ENCODE data around the gene NXPH1. TPM values are rescaled to one million over a fixed set of nuclear protein-coding genes. Genes with fewer than 3 reads are reported as not detected.

NXPH1 gene
- total RNA-seq, 4 donors from 2014 or later, result not detected

DNA sequence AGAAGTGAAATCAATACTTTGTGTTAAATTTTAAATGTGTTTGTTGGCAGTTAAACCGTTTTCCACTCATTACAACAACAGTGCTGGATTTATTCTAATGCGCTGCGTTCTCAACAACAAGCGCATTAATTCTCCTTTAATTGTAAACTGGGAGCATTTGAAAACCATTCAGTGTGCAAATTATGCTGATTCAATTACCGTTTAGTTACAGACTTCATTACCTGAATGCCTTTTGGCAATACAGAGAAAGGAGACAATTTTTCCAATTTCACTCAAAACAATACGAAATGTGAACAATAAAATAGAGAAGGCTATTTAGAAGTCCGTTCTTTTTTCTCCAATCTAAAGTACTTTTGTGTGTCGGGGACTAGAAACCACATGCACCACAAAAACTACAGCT is 4.2 kb downstream of the NXPH1 start:
- intact Hi-C loops (cut with DNase I; ENCODE audit: low total_unique reads), result no loop called here
- WGBS, 2 donors, result 6 to 11% methylated on average over 8 of the region's 8 CpGs
- H3K4me3 ChIP-seq (ENCODE audit: low read depth, poor library complexity, severe bottlenecking), result no peak overlapping the region
- TF ChIP-seq, protein P1, sequence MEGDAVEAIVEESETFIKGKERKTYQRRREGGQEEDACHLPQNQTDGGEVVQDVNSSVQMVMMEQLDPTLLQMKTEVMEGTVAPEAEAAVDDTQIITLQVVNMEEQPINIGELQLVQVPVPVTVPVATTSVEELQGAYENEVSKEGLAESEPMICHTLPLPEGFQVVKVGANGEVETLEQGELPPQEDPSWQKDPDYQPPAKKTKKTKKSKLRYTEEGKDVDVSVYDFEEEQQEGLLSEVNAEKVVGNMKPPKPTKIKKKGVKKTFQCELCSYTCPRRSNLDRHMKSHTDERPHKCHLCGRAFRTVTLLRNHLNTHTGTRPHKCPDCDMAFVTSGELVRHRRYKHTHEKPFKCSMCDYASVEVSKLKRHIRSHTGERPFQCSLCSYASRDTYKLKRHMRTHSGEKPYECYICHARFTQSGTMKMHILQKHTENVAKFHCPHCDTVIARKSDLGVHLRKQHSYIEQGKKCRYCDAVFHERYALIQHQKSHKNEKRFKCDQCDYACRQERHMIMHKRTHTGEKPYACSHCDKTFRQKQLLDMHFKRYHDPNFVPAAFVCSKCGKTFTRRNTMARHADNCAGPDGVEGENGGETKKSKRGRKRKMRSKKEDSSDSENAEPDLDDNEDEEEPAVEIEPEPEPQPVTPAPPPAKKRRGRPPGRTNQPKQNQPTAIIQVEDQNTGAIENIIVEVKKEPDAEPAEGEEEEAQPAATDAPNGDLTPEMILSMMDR (IDR thresholded peaks at IDR 0.05), result no peak
- no peak for TF ChIP-seq POLR2A (IDR thresholded peaks at IDR 0.05)
- no peak for DNase-seq (ENCODE audit: low spot score in 2 of 2)

DNA sequence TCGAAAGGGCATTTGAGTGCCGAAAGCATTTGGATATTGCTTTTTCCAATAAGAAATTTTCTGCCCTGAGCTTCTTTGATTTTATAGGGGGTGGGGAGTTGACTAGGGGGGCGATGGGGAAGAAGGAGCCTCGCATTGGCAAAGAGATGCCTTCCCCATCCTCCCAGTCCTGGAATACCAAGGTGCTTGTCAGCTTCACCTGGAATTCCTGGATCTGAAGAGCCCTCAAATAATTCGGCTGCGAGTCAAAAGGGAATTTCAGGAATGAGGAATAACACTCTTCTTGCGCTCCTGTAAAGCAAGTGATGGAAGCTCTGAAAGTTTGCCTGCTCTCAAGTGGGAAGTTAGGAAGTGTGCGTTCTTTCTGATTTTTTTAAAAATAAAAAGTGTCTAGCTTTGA is 7.3 kb downstream of the NXPH1 start:
- DNase-seq (ENCODE audit: low spot score in 2 of 2), result no peak
- intact Hi-C loops (cut with DNase I; ENCODE audit: low total_unique reads), result no loop called here
- H3K4me3 ChIP-seq (ENCODE audit: low read depth, poor library complexity, severe bottlenecking), result no peak overlapping the region
- WGBS, 2 donors, result 11 to 18% methylated on average over 8 of the region's 8 CpGs
- TF ChIP-seq POLR2A (IDR thresholded peaks at IDR 0.05), result no peak
- TF ChIP-seq, protein P1 (IDR thresholded peaks at IDR 0.05), result no peak

DNA sequence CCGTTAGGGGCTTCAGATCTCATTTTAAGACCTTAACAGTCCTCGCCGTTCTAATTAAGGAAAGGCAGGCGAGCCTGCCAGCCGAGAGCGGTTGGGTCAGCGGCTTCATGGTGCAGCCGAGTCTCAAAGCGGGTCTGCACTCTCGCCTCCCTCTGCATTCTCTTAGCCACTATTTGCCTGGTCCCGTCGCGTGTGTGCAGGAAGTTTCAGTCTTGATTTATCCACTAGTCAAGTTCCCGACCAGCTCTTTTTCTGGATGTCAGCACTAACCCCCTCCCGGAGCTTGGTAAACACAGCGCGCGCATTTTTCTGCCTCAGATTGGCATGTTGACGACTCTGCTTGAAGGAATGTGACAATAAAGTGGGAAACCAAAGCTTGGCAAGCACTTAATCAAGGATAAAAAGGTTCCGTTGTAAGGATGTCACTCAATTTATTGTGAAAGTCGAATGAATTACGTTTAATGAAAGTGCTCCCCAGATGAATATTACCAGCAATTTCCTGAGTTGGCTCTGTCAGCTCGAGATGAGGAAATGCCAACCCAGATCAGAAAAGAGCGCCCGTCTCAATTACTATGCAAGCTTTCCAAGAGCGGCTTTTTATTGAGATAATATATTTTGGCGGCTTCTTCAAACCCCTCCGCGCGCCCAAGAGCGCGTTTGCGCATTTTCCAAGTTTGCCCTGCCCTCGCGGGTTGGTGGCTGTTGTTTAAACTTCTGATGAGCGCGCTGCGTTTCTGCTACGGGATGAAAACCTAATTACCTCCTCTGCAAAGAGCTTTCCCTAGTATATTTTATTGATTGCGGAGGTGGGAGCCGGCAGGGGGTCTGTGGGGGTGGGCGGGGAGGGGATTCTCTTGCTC is 7.9 kb downstream of the NXPH1 start:
- H3K4me3 ChIP-seq (ENCODE audit: low read depth, poor library complexity, severe bottlenecking), result no peak overlapping the region
- 4 to 9% methylated on average over 42 of the region's 42 CpGs for WGBS, 2 donors
- TF ChIP-seq, protein P1 (IDR thresholded peaks at IDR 0.05), result no peak
- TF ChIP-seq POLR2A (IDR thresholded peaks at IDR 0.05), result no peak
- no peak for DNase-seq (ENCODE audit: low spot score in 2 of 2)
- intact Hi-C loops (cut with DNase I; ENCODE audit: low total_unique reads), result no loop called here

DNA sequence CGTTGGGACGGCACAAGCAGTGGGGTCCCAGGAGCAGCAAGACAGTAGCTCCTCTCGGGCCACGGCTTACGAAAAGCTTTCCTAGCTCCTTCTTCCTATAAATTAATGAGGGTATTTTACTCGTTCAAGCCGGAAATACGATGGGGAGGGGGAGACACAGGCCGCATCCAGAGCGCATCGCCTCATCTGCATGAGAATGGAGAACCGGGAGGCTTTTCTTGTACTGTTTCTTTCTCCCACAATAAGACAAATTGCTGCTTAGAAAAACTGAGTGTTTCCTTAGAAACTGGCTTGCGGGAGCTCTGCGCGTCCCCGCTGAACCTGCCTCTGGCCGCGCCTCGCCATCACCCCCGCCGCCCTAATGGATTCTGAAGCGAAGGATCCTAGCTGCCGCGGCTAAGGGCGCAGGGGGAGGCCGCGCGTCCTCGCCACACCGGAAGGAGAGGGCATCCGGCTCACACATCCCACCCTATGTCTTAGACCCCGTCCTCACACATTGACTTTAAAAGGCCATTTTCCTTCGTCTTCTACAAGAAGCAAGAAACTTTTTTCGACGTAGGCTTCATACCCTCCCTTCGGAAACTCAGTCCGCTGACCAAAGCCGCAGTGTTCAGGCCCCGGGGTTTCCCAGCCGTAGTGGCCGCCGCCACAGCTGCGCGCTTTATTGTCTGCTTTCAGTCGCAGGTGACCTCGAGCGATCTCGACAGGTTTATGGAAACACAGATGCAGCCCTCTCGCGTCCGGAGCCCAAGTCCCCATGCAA is 8.8 kb downstream of the NXPH1 start:
- intact Hi-C loops (cut with DNase I; ENCODE audit: low total_unique reads), result no loop called here
- WGBS, 2 donors, result 6 to 8% methylated on average over 51 of the region's 51 CpGs
- no peak for TF ChIP-seq POLR2A (IDR thresholded peaks at IDR 0.05)
- TF ChIP-seq, protein P1 (IDR thresholded peaks at IDR 0.05), result no peak
- no peak for DNase-seq (ENCODE audit: low spot score in 2 of 2)
- no peak overlapping the region for H3K4me3 ChIP-seq (ENCODE audit: low read depth, poor library complexity, severe bottlenecking)

DNA sequence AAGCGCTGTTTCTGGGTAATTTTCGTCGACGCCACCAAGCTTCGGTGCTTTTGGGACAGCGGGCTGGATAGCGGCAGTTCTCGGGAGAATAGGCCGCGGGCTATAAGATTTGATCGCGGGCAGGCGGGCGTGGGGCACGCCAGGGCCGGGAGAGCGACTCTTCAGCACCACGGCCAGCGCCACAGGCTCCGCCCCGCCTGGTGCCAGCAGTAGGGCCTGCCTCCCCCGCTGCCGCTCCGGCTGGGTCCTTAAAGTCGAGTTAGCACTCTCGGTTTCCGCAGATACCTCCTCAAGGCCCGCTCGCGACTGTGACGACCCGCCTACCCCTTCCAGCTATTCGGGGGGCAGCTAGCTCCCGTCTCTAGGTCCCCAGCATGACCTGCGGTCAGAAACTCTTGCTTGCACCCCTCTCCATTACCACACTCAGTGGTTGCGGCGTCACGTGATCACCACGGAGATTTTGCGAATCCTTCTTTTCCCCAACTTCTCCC is 9.4 kb downstream of the NXPH1 start:
- 5 to 9% methylated on average over 23 to 38 of the region's 40 CpGs for WGBS, 2 donors
- intact Hi-C loops (cut with DNase I; ENCODE audit: low total_unique reads), result no loop called here
- DNase-seq (ENCODE audit: low spot score in 2 of 2), result no peak
- TF ChIP-seq, protein P1 (IDR thresholded peaks at IDR 0.05), result no peak
- no peak overlapping the region for H3K4me3 ChIP-seq (ENCODE audit: low read depth, poor library complexity, severe bottlenecking)

Data from lower leg skin (tissue), 4 donors.